ENCODE measurements around the gene TIMM23. TPM values are rescaled to one million over a fixed set of nuclear protein-coding genes. Genes with fewer than 3 reads are reported as not detected.
A peak's percentile ranks its signal among the peaks of the same experiment; 100 is the strongest.
"Not testable (repeated sequence)": the region's sequence is repeated elsewhere in the genome, so short reads cannot be mapped to it uniquely, and the experiment has no call there.

The TIMM23 gene
- total RNA-seq, 2 experiments from 2014 or later: 61.3 to 61.9 TPM

- H3K36me3 Mint-ChIP-seq (ENCODE audit: low read depth): peaks cover 60% of the 10 kb centered on the region
- H3K27ac Mint-ChIP-seq; ATAC-seq; H3K27me3 Mint-ChIP-seq (ENCODE audit: low read depth); H3K4me1 Mint-ChIP-seq (ENCODE audit: low read depth); H3K4me3 Mint-ChIP-seq; DNase-seq; H3K9me3 Mint-ChIP-seq (ENCODE audit: insufficient read depth); POLR2A ChIA-PET: not testable (repeated sequence)
- CTCF ChIA-PET: interaction anchor here (1.4 kb wide), 1 partner anchor 14 kb away, joined by 3 read pairs; no protein-coding TSS in a partner anchor
Observed at GRCh38 chr10:45999955-46000354, 27.7 kb downstream of the TIMM23 start.

- Mint-ChIP-seq H3K36me3 (ENCODE audit: low read depth) (peaks cover 63% of the 10 kb centered on the region), H3K4me3 (no peak overlapping the region), H3K4me1 (ENCODE audit: low read depth) (no peaks in the 10 kb centered on the region), H3K27me3 (ENCODE audit: low read depth) (no peaks in the 10 kb centered on the region), H3K9me3 (ENCODE audit: insufficient read depth) (no peaks in the 10 kb centered on the region), H3K27ac (peak overlapping the region; percentile 6)
- DNase-seq (no peak), ATAC-seq (no peak)
- POLR2A ChIA-PET: interaction anchor here (0.6 kb wide), 1 partner anchor 99 kb away, joined by 4 read pairs; no protein-coding TSS in a partner anchor
- CTCF ChIA-PET: interaction anchor here (1.4 kb wide), 1 partner anchor 14 kb away, joined by 3 read pairs; no protein-coding TSS in a partner anchor
Observed at GRCh38 chr10:46000538-46000937, 28.2 kb downstream of the TIMM23 start.

- POLR2A ChIA-PET: interaction anchor here (0.6 to 0.7 kb wide), 2 partner anchors 19 to 98 kb away, joined by 4 read pairs; no protein-coding TSS in a partner anchor
- DNase-seq: no peak
- H3K4me1 Mint-ChIP-seq (ENCODE audit: low read depth): no peaks in the 10 kb centered on the region
Observed at GRCh38 chr10:46001187-46001756, 29.0 kb downstream of the TIMM23 start.

GRCh38 chr10:46002189-46002687 is 29.9 kb downstream of the TIMM23 start:
- CTCF ChIA-PET: interaction anchor here (1.3 kb wide), 1 partner anchor 27 kb away, joined by 5 read pairs; no protein-coding TSS in a partner anchor
- H3K9me3 Mint-ChIP-seq (ENCODE audit: insufficient read depth); H3K27me3 Mint-ChIP-seq (ENCODE audit: low read depth): not testable (repeated sequence)

More at GRCh38 chr10:46001187-46001756, 29.0 kb downstream of the TIMM23 start:
- no peak for ATAC-seq
- Mint-ChIP-seq H3K27ac (no peak overlapping the region), H3K36me3 (ENCODE audit: low read depth) (peaks cover 64% of the 10 kb centered on the region), H3K27me3 (ENCODE audit: low read depth) (no peaks in the 10 kb centered on the region), H3K9me3 (ENCODE audit: insufficient read depth) (no peaks in the 10 kb centered on the region), H3K4me3 (no peak overlapping the region)
- CTCF ChIA-PET: interaction anchor here (1.3 to 1.4 kb wide), 2 partner anchors 13 to 28 kb away, joined by 3 to 5 read pairs; no protein-coding TSS in a partner anchor

GRCh38 chr10:46002916-46003693 is 30.8 kb downstream of the TIMM23 start:
- POLR2A ChIA-PET: interaction anchor here (0.7 kb wide), 1 partner anchor 20 kb away, joined by 3 read pairs; no protein-coding TSS in a partner anchor

More at GRCh38 chr10:46002189-46002687, 29.9 kb downstream of the TIMM23 start:
- ATAC-seq; DNase-seq; H3K27ac Mint-ChIP-seq; H3K4me1 Mint-ChIP-seq (ENCODE audit: low read depth); H3K4me3 Mint-ChIP-seq: not testable (repeated sequence)
- H3K36me3 Mint-ChIP-seq (ENCODE audit: low read depth): peaks cover 71% of the 10 kb centered on the region
- POLR2A ChIA-PET: interaction anchor here (0.7 kb wide), 2 partner anchors 18 to 20 kb away, joined by 3 to 4 read pairs; no protein-coding TSS in a partner anchor

GRCh38 chr10:46004963-46005362 is 32.7 kb downstream of the TIMM23 start:
- peaks cover 69% of the 10 kb centered on the region for H3K36me3 Mint-ChIP-seq (ENCODE audit: low read depth)
- H3K4me1 Mint-ChIP-seq (ENCODE audit: low read depth): no peaks in the 10 kb centered on the region
- ATAC-seq (no peak), DNase-seq (no peak)
- no peak overlapping the region for H3K4me3 Mint-ChIP-seq
- no peak overlapping the region for H3K27ac Mint-ChIP-seq
- H3K27me3 Mint-ChIP-seq (ENCODE audit: low read depth): no peaks in the 10 kb centered on the region
- ChIA-PET POLR2A (interaction anchor here (0.6 to 1.1 kb wide), 2 partner anchors 33 to 117 kb away, joined by 3 read pairs; partner anchors contain the start of gene TIMM23), CTCF (interaction anchor here (0.8 to 1.9 kb wide), 3 partner anchors 22 to 755 kb away, joined by 4 to 5 read pairs (median 4); no protein-coding TSS in a partner anchor)
- no peaks in the 10 kb centered on the region for H3K9me3 Mint-ChIP-seq (ENCODE audit: insufficient read depth)

More at GRCh38 chr10:46002916-46003693, 30.8 kb downstream of the TIMM23 start:
- Mint-ChIP-seq H3K4me3 (no peak overlapping the region), H3K4me1 (ENCODE audit: low read depth) (no peaks in the 10 kb centered on the region), H3K27ac (peak overlapping the region; percentile 46), H3K9me3 (ENCODE audit: insufficient read depth) (no peaks in the 10 kb centered on the region), H3K27me3 (ENCODE audit: low read depth) (no peaks in the 10 kb centered on the region), H3K36me3 (ENCODE audit: low read depth) (peaks cover 72% of the 10 kb centered on the region)
- no peak for DNase-seq
- no peak for ATAC-seq
- CTCF ChIA-PET: no interaction called here

- H3K4me3 Mint-ChIP-seq: no peak overlapping the region
- peaks cover 68% of the 10 kb centered on the region for H3K36me3 Mint-ChIP-seq (ENCODE audit: low read depth)
- no peak for DNase-seq
- ATAC-seq: no peak
- ChIA-PET POLR2A (interaction anchor here (1.1 kb wide), 1 partner anchor 33 kb away, joined by 3 read pairs; the partner anchor contains the start of gene TIMM23), CTCF (interaction anchor here (0.8 to 1.9 kb wide), 3 partner anchors 22 to 755 kb away, joined by 4 to 5 read pairs (median 4); no protein-coding TSS in a partner anchor)
- H3K27ac Mint-ChIP-seq: no peak overlapping the region
- H3K4me1 Mint-ChIP-seq (ENCODE audit: low read depth): no peaks in the 10 kb centered on the region
- H3K9me3 Mint-ChIP-seq (ENCODE audit: insufficient read depth): no peaks in the 10 kb centered on the region
- no peaks in the 10 kb centered on the region for H3K27me3 Mint-ChIP-seq (ENCODE audit: low read depth)
Observed at GRCh38 chr10:46005383-46005782, 33.1 kb downstream of the TIMM23 start.

- Mint-ChIP-seq H3K9me3 (ENCODE audit: insufficient read depth) (no peaks in the 10 kb centered on the region), H3K27me3 (ENCODE audit: low read depth) (no peaks in the 10 kb centered on the region), H3K4me3 (no peak overlapping the region), H3K36me3 (ENCODE audit: low read depth) (peaks cover 69% of the 10 kb centered on the region), H3K4me1 (ENCODE audit: low read depth) (no peaks in the 10 kb centered on the region), H3K27ac (no peak overlapping the region)
- ChIA-PET CTCF (interaction anchor here (1.9 kb wide), 1 partner anchor 23 kb away, joined by 5 read pairs; no protein-coding TSS in a partner anchor), POLR2A (interaction anchor here (1.1 kb wide), 1 partner anchor 34 kb away, joined by 3 read pairs; the partner anchor contains the start of gene TIMM23)
- ATAC-seq (no peak), DNase-seq (no peak)
Observed at GRCh38 chr10:46006219-46006618, 33.9 kb downstream of the TIMM23 start.

GRCh38 chr10:46012746-46013145 is 40.5 kb downstream of the TIMM23 start:
- DNase-seq (no peak), ATAC-seq (no peak)
- Mint-ChIP-seq H3K4me1 (ENCODE audit: low read depth) (peaks cover 4% of the 10 kb centered on the region), H3K9me3 (ENCODE audit: insufficient read depth) (no peaks in the 10 kb centered on the region), H3K27ac (no peak overlapping the region), H3K27me3 (ENCODE audit: low read depth) (no peaks in the 10 kb centered on the region), H3K36me3 (ENCODE audit: low read depth) (peaks cover 67% of the 10 kb centered on the region), H3K4me3 (no peak overlapping the region)
- CTCF ChIA-PET: interaction anchor here (1.0 kb wide), 1 partner anchor 16 kb away, joined by 5 read pairs; no protein-coding TSS in a partner anchor
- POLR2A ChIA-PET: no interaction called here

- no peaks in the 10 kb centered on the region for H3K27me3 Mint-ChIP-seq (ENCODE audit: low read depth)
- no peak for ATAC-seq
- POLR2A ChIA-PET: no interaction called here
- DNase-seq: no peak
- no peak overlapping the region for H3K4me3 Mint-ChIP-seq
- CTCF ChIA-PET: interaction anchor here (0.8 kb wide), 1 partner anchor 13 kb away, joined by 3 read pairs; no protein-coding TSS in a partner anchor
- peaks cover 13% of the 10 kb centered on the region for H3K4me1 Mint-ChIP-seq (ENCODE audit: low read depth)
- H3K27ac Mint-ChIP-seq: no peak overlapping the region
- no peaks in the 10 kb centered on the region for H3K9me3 Mint-ChIP-seq (ENCODE audit: insufficient read depth)
- peaks cover 58% of the 10 kb centered on the region for H3K36me3 Mint-ChIP-seq (ENCODE audit: low read depth)
Observed at GRCh38 chr10:46014206-46014605, 41.9 kb downstream of the TIMM23 start.

- no peak for DNase-seq
- CTCF ChIA-PET: interaction anchor here (0.8 to 7.2 kb wide), 2 partner anchors 14 kb away, joined by 3 to 52 read pairs; partner anchors contain the start of gene NCOA4
- POLR2A ChIA-PET: no interaction called here
- H3K9me3 Mint-ChIP-seq (ENCODE audit: insufficient read depth): no peaks in the 10 kb centered on the region
- H3K27me3 Mint-ChIP-seq (ENCODE audit: low read depth): no peaks in the 10 kb centered on the region
- H3K4me3 Mint-ChIP-seq: no peak overlapping the region
- peaks cover 19% of the 10 kb centered on the region for H3K4me1 Mint-ChIP-seq (ENCODE audit: low read depth)
- peaks cover 57% of the 10 kb centered on the region for H3K36me3 Mint-ChIP-seq (ENCODE audit: low read depth)
- ATAC-seq: no peak
- no peak overlapping the region for H3K27ac Mint-ChIP-seq
Observed at GRCh38 chr10:46014683-46015405, 42.6 kb downstream of the TIMM23 start.

Data from activated CD8-positive, alpha-beta T cell treated with anti-CD3 and anti-CD28 coated beads, Interleukin-2, amount 10 ng/mL, durations not matched to agents 7 days and 5 days (primary cell).